ENCODE results near the gene AGER.

Gene AGER

DNA sequence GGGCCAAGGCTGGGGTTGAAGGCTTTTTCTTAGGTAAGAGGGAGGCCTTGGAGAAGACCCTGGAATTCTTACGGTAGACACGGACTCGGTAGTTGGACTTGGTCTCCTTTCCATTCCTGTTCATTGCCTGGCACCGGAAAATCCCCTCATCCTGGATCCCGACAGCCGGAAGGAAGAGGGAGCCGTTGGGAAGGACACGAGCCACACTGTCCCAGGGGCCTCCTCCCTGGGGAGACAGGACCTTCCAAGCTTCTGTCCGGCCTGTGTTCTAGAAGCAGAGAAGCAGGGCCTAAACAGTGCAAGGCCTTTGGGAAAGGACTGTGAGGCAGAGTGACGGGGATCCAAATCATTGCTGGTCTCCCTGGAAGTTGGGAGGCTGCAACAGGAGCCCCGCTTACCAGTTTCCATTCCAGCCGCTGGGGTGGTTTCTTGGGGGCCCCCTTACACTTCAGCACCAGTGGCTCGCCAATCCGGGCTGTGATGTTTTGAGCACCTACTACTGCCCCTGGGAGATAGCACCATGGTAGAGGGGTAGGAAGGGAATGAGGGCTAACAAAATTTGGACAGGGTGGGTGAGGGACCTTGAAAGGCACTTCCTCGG lies 470 bp downstream of the AGER start:
- no peaks in the 10 kb centered on the region for H3K27me3 ChIP-seq (ENCODE audit: control insufficient read depth, insufficient read depth, low read length)
- H3K4me1 ChIP-seq (ENCODE audit: control insufficient read depth, insufficient read depth, low read length) = peaks cover 14% of the 10 kb centered on the region; the same call in 1 of the 2 replicates
- peaks cover 64% of the 10 kb centered on the region for H3K36me3 ChIP-seq (ENCODE audit: control insufficient read depth, insufficient read depth, low read length)
- no peak overlapping the region for H3K4me3 ChIP-seq (ENCODE audit: low read depth, low read length)
- H3K27ac ChIP-seq (ENCODE audit: low read depth, low read length) = no peak overlapping the region
- no peak overlapping the region for H3K9ac ChIP-seq (ENCODE audit: low read length)
- H3K9me3 ChIP-seq (ENCODE audit: control insufficient read depth, insufficient read depth, low read depth, low read length) = no peaks in the 10 kb centered on the region

DNA sequence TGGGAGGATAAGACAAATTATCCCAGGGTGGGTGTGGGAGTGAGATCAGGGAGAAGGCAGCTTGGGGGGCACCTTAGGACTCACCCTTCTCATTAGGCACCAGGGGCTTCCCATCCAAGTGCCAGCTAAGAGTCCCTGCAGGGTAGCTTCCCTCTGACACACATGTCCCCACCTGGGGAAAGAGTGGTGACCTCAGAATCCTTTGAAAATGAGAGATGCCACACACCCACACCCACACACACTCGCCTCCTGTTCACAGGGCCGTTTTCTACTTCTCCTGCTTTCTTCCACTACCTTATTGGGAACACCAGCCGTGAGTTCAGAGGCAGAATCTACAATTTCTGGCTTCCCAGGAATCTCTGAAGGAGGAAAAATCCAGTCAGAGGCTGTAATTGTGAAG lies 1.0 kb downstream of the AGER start:
- peaks cover 11% of the 10 kb centered on the region; the same call in 1 of the 2 replicates for H3K4me1 ChIP-seq (ENCODE audit: control insufficient read depth, insufficient read depth, low read length)
- H3K27ac ChIP-seq (ENCODE audit: low read depth, low read length) = no peak overlapping the region
- peaks cover 62% of the 10 kb centered on the region for H3K36me3 ChIP-seq (ENCODE audit: control insufficient read depth, insufficient read depth, low read length)

DNA sequence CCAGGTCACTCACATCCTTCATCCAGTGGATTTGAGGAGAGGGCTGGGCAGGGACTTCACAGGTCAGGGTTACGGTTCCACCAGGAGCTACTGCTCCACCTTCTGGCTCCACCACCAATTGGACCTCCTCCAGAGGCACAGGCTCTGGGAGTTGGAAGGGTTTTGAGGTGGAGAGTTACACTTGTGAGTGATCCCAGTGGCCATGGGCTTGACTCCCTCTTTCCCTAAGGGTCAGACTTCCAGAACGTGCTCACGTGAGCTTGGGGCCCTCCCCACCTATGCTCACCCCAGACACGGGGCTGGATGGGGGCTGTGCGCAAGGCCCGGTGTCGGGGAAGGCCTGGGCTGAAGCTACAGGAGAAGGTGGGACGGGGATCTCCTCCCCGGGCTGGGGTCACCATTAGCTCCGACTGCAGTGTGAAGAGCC lies 1.5 kb downstream of the AGER start:
- peaks cover 11% of the 10 kb centered on the region; the same call in 1 of the 2 replicates for H3K4me1 ChIP-seq (ENCODE audit: control insufficient read depth, insufficient read depth, low read length)
- no peak overlapping the region for H3K9ac ChIP-seq (ENCODE audit: low read length)
- H3K9me3 ChIP-seq (ENCODE audit: control insufficient read depth, insufficient read depth, low read depth, low read length) = no peaks in the 10 kb centered on the region
- no peak overlapping the region for H3K4me3 ChIP-seq (ENCODE audit: low read depth, low read length)
- no peak overlapping the region for H3K27ac ChIP-seq (ENCODE audit: low read depth, low read length)
- H3K36me3 ChIP-seq (ENCODE audit: control insufficient read depth, insufficient read depth, low read length) = peaks cover 57% of the 10 kb centered on the region
- no peaks in the 10 kb centered on the region for H3K27me3 ChIP-seq (ENCODE audit: control insufficient read depth, insufficient read depth, low read length)

More for the DNA sequence above, 1.0 kb downstream of the AGER start:
- Histone ChIP-seq H3K9me3 (ENCODE audit: control insufficient read depth, insufficient read depth, low read depth, low read length) (no peaks in the 10 kb centered on the region), H3K9ac (ENCODE audit: low read length) (no peak overlapping the region), H3K4me3 (ENCODE audit: low read depth, low read length) (no peak overlapping the region), H3K27me3 (ENCODE audit: control insufficient read depth, insufficient read depth, low read length) (no peaks in the 10 kb centered on the region)

DNA sequence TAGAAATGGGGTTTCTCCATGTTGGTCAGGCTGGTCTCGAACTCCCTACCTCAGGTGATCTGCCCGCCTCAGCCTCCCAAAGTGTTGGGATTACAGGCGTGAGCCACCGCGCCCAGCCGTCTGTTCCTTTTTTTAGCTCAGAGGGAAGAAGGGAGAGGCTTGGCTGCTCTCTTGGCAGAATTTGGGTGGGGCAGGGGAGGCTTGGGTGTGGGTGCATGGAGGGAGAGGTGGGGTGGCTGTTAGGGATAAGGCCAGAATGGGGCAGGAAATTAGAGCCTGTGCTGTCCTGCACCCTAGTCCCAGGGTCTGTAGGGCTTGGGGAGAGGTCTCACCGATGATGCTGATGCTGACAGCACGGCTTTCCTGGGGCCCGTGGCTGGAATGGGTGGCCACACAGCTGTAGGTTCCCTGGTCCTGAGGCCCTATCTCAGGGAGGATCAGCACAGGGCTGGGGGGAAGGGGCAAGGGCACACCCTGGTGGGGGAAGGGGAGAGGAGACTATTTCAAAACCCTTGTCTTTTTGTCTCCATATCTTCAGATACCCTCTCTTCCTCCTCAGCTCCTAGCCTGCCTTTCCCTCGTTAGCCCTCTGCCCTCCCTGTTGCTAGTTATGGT lies 2.0 kb downstream of the AGER start:
- Histone ChIP-seq H3K9me3 (ENCODE audit: control insufficient read depth, insufficient read depth, low read depth, low read length) (no peaks in the 10 kb centered on the region), H3K4me3 (ENCODE audit: low read depth, low read length) (no peak overlapping the region), H3K9ac (ENCODE audit: low read length) (no peak overlapping the region), H3K36me3 (ENCODE audit: control insufficient read depth, insufficient read depth, low read length) (peaks cover 52% of the 10 kb centered on the region), H3K4me1 (ENCODE audit: control insufficient read depth, insufficient read depth, low read length) (peaks cover 11% of the 10 kb centered on the region; the same call in 1 of the 2 replicates), H3K27me3 (ENCODE audit: control insufficient read depth, insufficient read depth, low read length) (no peaks in the 10 kb centered on the region), H3K27ac (ENCODE audit: low read depth, low read length) (no peak overlapping the region)

DNA sequence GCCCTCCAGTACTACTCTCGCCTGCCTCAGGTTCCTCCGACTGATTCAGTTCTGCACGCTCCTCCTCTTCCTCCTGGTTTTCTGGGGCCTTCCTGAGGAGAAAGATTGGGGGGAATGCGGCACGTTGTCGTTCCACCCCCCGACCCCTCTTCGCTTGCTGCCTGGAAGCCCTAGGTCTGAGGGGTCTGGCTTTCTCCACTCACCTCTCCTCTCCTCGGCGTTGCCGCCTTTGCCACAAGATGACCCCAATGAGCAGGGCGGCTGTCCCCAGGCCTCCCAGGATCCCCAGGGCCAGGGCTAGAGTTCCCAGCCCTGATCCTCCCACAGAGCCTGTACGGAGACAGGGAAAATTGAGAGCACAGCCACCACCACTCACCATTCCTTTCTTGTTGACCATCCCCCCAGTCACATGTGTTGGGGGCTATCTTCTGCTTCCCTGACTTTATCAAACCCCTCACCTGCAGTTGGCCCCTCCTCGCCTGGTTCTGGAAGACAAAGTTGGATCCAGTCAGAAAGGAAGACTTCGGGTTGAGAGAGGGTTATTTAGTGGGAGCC lies 2.8 kb downstream of the AGER start:
- Histone ChIP-seq H3K36me3 (ENCODE audit: control insufficient read depth, insufficient read depth, low read length) (peaks cover 44% of the 10 kb centered on the region), H3K27ac (ENCODE audit: low read depth, low read length) (no peak overlapping the region), H3K9ac (ENCODE audit: low read length) (no peak overlapping the region), H3K4me1 (ENCODE audit: control insufficient read depth, insufficient read depth, low read length) (peaks cover 19% of the 10 kb centered on the region; the same call in 1 of the 2 replicates), H3K9me3 (ENCODE audit: control insufficient read depth, insufficient read depth, low read depth, low read length) (no peaks in the 10 kb centered on the region), H3K4me3 (ENCODE audit: low read depth, low read length) (no peak overlapping the region), H3K27me3 (ENCODE audit: control insufficient read depth, insufficient read depth, low read length) (no peaks in the 10 kb centered on the region)

DNA sequence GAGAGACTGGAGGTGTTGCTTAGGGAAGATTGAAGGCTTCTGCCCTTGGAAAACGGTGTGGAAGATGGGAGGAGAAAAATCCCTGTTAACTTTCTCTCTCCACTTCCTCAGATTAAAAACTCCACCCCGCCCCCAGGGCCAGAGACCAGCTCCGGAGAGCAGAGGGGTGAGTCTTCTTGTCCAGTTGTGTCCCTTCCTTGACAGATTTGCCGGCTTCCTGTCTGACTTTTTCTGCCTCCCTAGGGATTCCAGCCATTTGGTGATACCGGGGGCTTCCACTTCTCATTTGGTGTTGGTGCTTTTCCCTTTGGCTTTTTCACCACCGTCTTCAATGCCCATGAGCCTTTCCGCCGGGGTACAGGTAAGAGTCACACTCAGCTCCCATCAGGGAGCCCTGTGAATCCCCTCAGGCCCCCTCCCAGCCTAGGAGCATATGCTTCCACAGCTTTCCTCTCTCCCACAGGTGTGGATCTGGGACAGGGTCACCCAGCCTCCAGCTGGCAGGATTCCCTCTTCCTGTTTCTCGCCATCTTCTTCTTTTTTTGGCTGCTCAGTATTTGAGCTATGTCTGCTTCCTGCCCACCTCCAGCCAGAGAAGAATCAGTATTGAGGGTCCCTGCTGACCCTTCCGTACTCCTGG lies 4.2 kb downstream of the AGER start:
- H3K9ac ChIP-seq (ENCODE audit: low read length) = no peak overlapping the region
- no peak overlapping the region for H3K4me3 ChIP-seq (ENCODE audit: low read depth, low read length)
- H3K9me3 ChIP-seq (ENCODE audit: control insufficient read depth, insufficient read depth, low read depth, low read length) = no peaks in the 10 kb centered on the region
- no peak overlapping the region for H3K27ac ChIP-seq (ENCODE audit: low read depth, low read length)
- no peaks in the 10 kb centered on the region for H3K27me3 ChIP-seq (ENCODE audit: control insufficient read depth, insufficient read depth, low read length)
- H3K4me1 ChIP-seq (ENCODE audit: control insufficient read depth, insufficient read depth, low read length) = peaks cover 24% of the 10 kb centered on the region; the same call in 1 of the 2 replicates
- peaks cover 41% of the 10 kb centered on the region for H3K36me3 ChIP-seq (ENCODE audit: control insufficient read depth, insufficient read depth, low read length)

DNA sequence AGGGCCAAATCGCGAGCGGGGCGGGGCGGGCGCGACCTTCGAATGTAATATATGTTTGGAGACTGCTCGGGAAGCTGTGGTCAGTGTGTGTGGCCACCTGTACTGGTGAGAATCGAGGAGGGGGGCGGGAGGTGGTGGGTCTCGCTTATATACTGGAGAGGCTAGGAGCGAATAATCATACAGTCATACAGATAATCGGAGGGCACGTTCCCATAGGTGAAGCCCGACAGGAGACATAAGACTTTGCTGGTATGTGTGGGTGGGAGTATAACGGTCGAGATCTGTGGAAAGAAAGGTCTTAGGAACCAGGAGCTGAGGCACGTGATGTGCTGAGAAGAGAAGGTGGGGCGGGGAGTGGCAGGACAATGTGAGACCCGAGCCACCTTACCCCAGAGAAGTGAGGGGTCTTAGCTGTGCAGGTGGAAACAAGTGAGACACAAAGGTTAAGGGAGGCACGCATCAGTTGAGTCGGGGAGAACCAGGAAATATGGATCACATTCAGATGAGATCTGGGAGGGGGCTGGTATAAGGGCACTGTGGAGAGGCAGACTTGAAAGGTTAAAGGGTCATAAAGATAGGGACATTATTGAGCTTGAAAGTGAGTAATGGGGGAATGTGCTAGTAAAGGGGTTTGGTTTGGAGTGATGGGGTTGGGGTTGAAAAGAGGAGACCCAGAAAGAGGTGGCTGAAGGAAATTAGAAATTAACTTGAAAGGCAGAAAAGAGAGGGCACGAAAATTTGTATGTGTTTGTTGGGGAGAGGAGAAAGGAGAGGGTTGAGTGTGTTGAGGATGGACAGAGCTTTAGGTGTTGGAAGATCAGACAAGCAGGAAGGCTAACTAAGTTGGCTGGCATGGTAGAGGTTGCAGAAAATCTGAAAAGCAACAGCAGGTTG lies 5.3 kb downstream of the AGER start:
- Histone ChIP-seq H3K27me3 (ENCODE audit: control insufficient read depth, insufficient read depth, low read length) (no peaks in the 10 kb centered on the region), H3K9me3 (ENCODE audit: control insufficient read depth, insufficient read depth, low read depth, low read length) (no peaks in the 10 kb centered on the region), H3K9ac (ENCODE audit: low read length) (peak overlapping the region; percentile 89), H3K4me3 (ENCODE audit: low read depth, low read length) (peak overlapping the region; percentile 90), H3K27ac (ENCODE audit: low read depth, low read length) (no peak overlapping the region), H3K36me3 (ENCODE audit: control insufficient read depth, insufficient read depth, low read length) (peaks cover 34% of the 10 kb centered on the region), H3K4me1 (ENCODE audit: control insufficient read depth, insufficient read depth, low read length) (peaks cover 25% of the 10 kb centered on the region; the same call in 1 of the 2 replicates)

DNA sequence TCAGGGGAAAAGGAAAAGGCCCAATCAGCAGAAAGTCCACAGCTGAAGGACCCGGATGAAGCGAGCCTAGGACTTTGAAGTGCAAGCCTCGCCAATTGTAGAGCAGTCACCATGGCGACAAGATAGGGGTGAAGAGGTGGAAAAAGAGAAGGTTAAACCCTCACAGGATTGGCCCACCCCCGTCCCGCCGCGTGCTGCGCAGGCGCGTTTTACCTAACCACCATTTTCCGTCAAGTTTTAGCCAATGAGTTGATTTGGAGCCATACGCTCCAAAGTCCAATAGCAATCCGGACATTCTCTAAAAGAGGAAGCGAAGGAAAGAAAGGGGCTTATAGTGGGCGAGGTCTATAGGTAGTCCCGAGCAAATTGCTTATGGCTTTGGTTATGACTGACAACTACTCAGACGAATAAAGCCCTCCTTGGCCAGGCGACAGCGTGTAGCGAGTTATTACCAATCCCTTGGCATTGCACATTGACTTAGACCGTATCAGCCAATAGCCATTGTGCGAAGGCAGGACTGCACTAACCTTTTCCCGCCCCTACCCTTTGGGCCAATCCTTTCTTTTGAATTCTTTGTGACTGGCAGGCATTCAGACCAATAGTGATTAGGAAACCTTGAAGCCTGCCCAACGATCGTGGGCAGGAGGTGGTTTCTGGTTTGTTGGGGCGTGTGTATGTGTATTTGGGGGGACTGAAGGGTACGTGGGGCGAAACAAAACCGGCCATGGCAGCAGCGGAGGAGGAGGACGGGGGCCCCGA lies 6.1 kb downstream of the AGER start, which contains the start of gene RNF5:
Gene RNF5 (plus strand): TSS at position 618 of the 759 bp plus-strand sequence. CDS start 107 bp downstream, at position 725.
- Histone ChIP-seq H3K27me3 (ENCODE audit: control insufficient read depth, insufficient read depth, low read length) (no peaks in the 10 kb centered on the region), H3K4me3 (ENCODE audit: low read depth, low read length) (peak within 1 kb of the TSS; percentile 90), H3K36me3 (ENCODE audit: control insufficient read depth, insufficient read depth, low read length) (peaks cover 30% of the 10 kb centered on the region), H3K9ac (ENCODE audit: low read length) (peak within 1 kb of the TSS; percentile 89), H3K27ac (ENCODE audit: low read depth, low read length) (peak within 1 kb of the TSS; percentile 91), H3K9me3 (ENCODE audit: control insufficient read depth, insufficient read depth, low read depth, low read length) (no peaks in the 10 kb centered on the region), H3K4me1 (ENCODE audit: control insufficient read depth, insufficient read depth, low read length) (peaks cover 33% of the 10 kb centered on the region; the same call in 1 of the 2 replicates)

DNA sequence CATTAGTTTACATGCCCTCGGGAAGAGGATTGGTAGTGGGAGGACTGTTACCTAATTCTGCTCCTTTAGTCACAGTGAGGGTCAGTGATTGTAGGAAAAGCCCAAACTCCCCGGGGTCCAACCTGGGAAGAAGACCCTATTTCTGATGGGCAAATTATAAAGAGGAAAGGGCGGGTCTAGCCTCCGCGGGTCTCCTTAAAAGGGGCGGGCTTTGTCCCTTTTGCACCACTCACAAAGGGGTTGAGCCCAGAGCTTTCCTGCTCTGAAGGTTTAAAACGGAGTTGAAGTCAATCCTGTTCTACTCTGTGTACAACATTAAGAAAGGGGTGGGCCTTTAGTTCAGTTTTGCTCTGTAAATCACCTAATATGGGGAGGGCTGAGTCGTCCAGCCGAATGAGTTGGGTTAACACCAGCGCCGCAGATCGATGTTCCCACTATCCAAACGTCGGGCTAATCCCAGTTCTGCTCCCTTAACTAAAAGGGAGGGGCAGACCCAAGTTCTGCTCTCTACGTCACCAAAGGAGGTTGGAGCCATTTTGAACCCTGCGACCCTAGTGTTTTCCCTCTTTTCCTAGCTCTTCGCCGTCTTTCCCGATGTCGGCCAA lies 6.8 kb downstream of the AGER start:
- peaks cover 23% of the 10 kb centered on the region for H3K36me3 ChIP-seq (ENCODE audit: control insufficient read depth, insufficient read depth, low read length)

More for the DNA sequence above, 6.8 kb downstream of the AGER start:
- H3K4me3 ChIP-seq (ENCODE audit: low read depth, low read length) = peak overlapping the region; percentile 90
- H3K27me3 ChIP-seq (ENCODE audit: control insufficient read depth, insufficient read depth, low read length) = no peaks in the 10 kb centered on the region
- H3K9me3 ChIP-seq (ENCODE audit: control insufficient read depth, insufficient read depth, low read depth, low read length) = no peaks in the 10 kb centered on the region
- peak overlapping the region; percentile 91 for H3K27ac ChIP-seq (ENCODE audit: low read depth, low read length)
- H3K9ac ChIP-seq (ENCODE audit: low read length) = peak overlapping the region; percentile 89
- peaks cover 35% of the 10 kb centered on the region; the same call in 1 of the 2 replicates for H3K4me1 ChIP-seq (ENCODE audit: control insufficient read depth, insufficient read depth, low read length)

All from HUES6 (cell line).